ENCODE results near the gene RASAL1. TPM values are rescaled to one million over a fixed set of nuclear protein-coding genes. Genes with fewer than 3 reads are reported as not detected.

The RASAL1 gene
- polyA plus RNA-seq, 2 of the 4 experiments (the other 2 are of a cell fraction): 0.30 to 0.34 TPM

GRCh38 chr12:113098441-113099028 is 37.0 kb downstream of the RASAL1 start (continued):
- TF ChIP-seq ELK1 (IDR thresholded peaks at IDR 0.05; ENCODE audit: low read depth, low read length): no peak
- TF ChIP-seq FOXS1 (CRISPR knock-in tag; IDR thresholded peaks at IDR 0.05): no peak
- TF ChIP-seq HOXA7 (CRISPR knock-in tag; IDR thresholded peaks at IDR 0.05): no peak

GRCh38 chr12:113097716-113098440 is 37.7 kb downstream of the RASAL1 start:
- POLR2A ChIA-PET: no interaction called here
- CTCF ChIA-PET: interaction anchor here (0.8 to 5.1 kb wide), 31 partner anchors 8 to 331 kb away, joined by 3 to 61 read pairs (median 4); no protein-coding TSS in a partner anchor

More at GRCh38 chr12:113097716-113098440, 37.7 kb downstream of the RASAL1 start:
- no peak overlapping the region for H3K4me3 ChIP-seq
- TF ChIP-seq GATA3 (IDR thresholded peaks at IDR 0.05; ENCODE audit: borderline replicate concordance): no peak
- no peak for TF ChIP-seq FOXS1 (CRISPR knock-in tag; IDR thresholded peaks at IDR 0.05)
- no peak for TF ChIP-seq PBX3 (IDR thresholded peaks at IDR 0.05)
- no peak for TF ChIP-seq SREBF2 (IDR thresholded peaks at IDR 0.05)
- no peak for TF ChIP-seq REST (IDR thresholded peaks at IDR 0.05)
- no peak for TF ChIP-seq MAX (IDR thresholded peaks at IDR 0.05)
- no peak for TF ChIP-seq ESRRA (IDR thresholded peaks at IDR 0.05; ENCODE audit: borderline replicate concordance, low read length)
- no peak for TF ChIP-seq TP53 (CRISPR knock-in tag; IDR thresholded peaks at IDR 0.05)
- no peak for TF ChIP-seq TFCP2L1 (CRISPR knock-in tag; IDR thresholded peaks at IDR 0.05)
- no peak for TF ChIP-seq ZNF302 (CRISPR knock-in tag; IDR thresholded peaks at IDR 0.05)
- no peak for TF ChIP-seq RCOR1 (IDR thresholded peaks at IDR 0.05; ENCODE audit: low read depth, low read length)
- TF ChIP-seq CBX2 (IDR thresholded peaks at IDR 0.05; ENCODE audit: borderline replicate concordance, low read depth): no peak
- TF ChIP-seq SMC3 (IDR thresholded peaks at IDR 0.05): no peak
- TF ChIP-seq USF2 (IDR thresholded peaks at IDR 0.05): no peak
- TF ChIP-seq ZFP36 (IDR thresholded peaks at IDR 0.05; ENCODE audit: borderline replicate concordance, partially characterized antibody): no peak
- TF ChIP-seq HDAC2 (IDR thresholded peaks at IDR 0.05): no peak
- H3K27ac ChIP-seq: no peak overlapping the region
- ATAC-seq: peak; percentile 14 to 25; a peak in 3 of 6 replicates
- DNase-seq (ENCODE audit: low read depth in 1 of 2, low spot score in 1 of 2): no peak
- H3K4me1 ChIP-seq: peaks cover 10% of the 10 kb centered on the region
- H3K9me3 ChIP-seq: no peaks in the 10 kb centered on the region
- FAIRE-seq: no peak
- WGBS (ENCODE audit: missing lambda C conversion rate): 67% methylated on average over 14 of the region's 14 CpGs
- H3K4me2 ChIP-seq: peak overlapping the region; percentile 22; the same call in 2 of the 3 replicates
